MCF 10A (cell line): ENCODE data around the gene PGAM2. TPM values are rescaled to one million over a fixed set of nuclear protein-coding genes. Genes with fewer than 3 reads are reported as not detected.

Source experiments
- BruUV-seq: library from RNA; stranded (reverse); fragments of 400-500 nt; replicated peaks from 2 replicates; lab custom pipeline; 2021; lab: Mats Ljungman, UMichigan
- CTCF ChIA-PET: fragments of 300-600 bp; sonication (Branson Sonifier 250); formaldehyde crosslinking; extraction: SDS; loops from one replicate; lab custom pipeline; 2021; ENCODE audit warnings: antibody characterized with exemption, inconsistent platforms; lab: Yijun Ruan, JAX
- POLR2A ChIA-PET: fragments of 300-600, 350-650 bp; sonication (Branson Sonifier 250); formaldehyde crosslinking; extraction: SDS; loops from one replicate; lab custom pipeline; 2020; ENCODE audit warnings: antibody characterized with exemption, inconsistent platforms; lab: Yijun Ruan, JAX
- DNase-seq: peaks from one replicate; pipeline ENCODE4 v3.0.0-alpha.2; 2018; ENCODE audit not compliant: unreplicated experiment
- H3K27ac Mint-ChIP-seq: one replicate; pipeline ENCODE4 v1.8.0; 2022; ENCODE audit warnings: mild to moderate bottlenecking, low read depth, mixed read lengths; ENCODE audit not compliant: unreplicated experiment
- H3K27me3 Mint-ChIP-seq: one replicate; pipeline ENCODE4 v1.8.0; 2022; ENCODE audit warnings: mixed read lengths; ENCODE audit not compliant: insufficient read depth, unreplicated experiment
- H3K36me3 Mint-ChIP-seq: one replicate; pipeline ENCODE4 v1.8.0; 2022; ENCODE audit warnings: mild to moderate bottlenecking, moderate library complexity, mixed read lengths; ENCODE audit not compliant: insufficient read depth, unreplicated experiment
- H3K4me1 Mint-ChIP-seq: one replicate; pipeline ENCODE4 v1.8.0; 2022; ENCODE audit warnings: mixed read lengths; ENCODE audit not compliant: insufficient read depth, unreplicated experiment
- H3K4me3 Mint-ChIP-seq: one replicate; pipeline ENCODE4 v1.8.0; 2022; ENCODE audit warnings: mild to moderate bottlenecking, moderate library complexity, mixed read lengths; ENCODE audit not compliant: unreplicated experiment
- H3K9me3 Mint-ChIP-seq: one replicate; pipeline ENCODE4 v1.8.0; 2022; ENCODE audit warnings: mixed read lengths; ENCODE audit not compliant: unreplicated experiment
- CTCF ChIP-seq: fragments of 200-600 bp; IDR thresholded peaks from one replicate; pipeline ENCODE4 v1.8.0; 2022; ENCODE audit warnings: antibody characterized with exemption, mild to moderate bottlenecking; ENCODE audit not compliant: unreplicated experiment
- intact Hi-C: fragments of 100-400 bp; cut with micrococcal nuclease; formaldehyde crosslinking; loops from 2 replicates; pipeline ENCODE4 v1.14.1; 2022
- total RNA-seq: library from RNA; stranded (reverse); gene quantifications from 2 replicates; pipeline ENCODE4 v1.2.3, GENCODE V29; 2022

PGAM2 gene
- total RNA-seq, 1 experiment from 2014 or later: not detected

GRCh38 chr7:44097064-44097932, 31.9 kb upstream of the PGAM2 start:
- Mint-ChIP-seq H3K27ac (no peak overlapping the region), H3K9me3 (no peaks in the 10 kb centered on the region), H3K4me1 (peaks cover 9% of the 10 kb centered on the region), H3K36me3 (peaks cover 7% of the 10 kb centered on the region), H3K4me3 (no peak overlapping the region), H3K27me3 (no peaks in the 10 kb centered on the region)
- intact Hi-C loops: no loop called here
- BruUV-seq: no TSS peak
- ChIA-PET CTCF (interaction anchor here (0.6 kb wide), 1 partner anchor 146 kb away, joined by 3 read pairs; no protein-coding TSS in a partner anchor), POLR2A (interaction anchor here (1.7 kb wide), 1 partner anchor 26 kb away, joined by 5 read pairs; the partner anchor contains the start of gene POLD2)
- DNase-seq: no peak
- TF ChIP-seq CTCF: no peak

GRCh38 chr7:44096326-44096881, 31.0 kb upstream of the PGAM2 start:
- no peak overlapping the region for H3K27ac Mint-ChIP-seq
- H3K9me3 Mint-ChIP-seq: no peaks in the 10 kb centered on the region
- intact Hi-C loops: no loop called here
- no peak for DNase-seq
- TF ChIP-seq CTCF: no peak
- H3K4me1 Mint-ChIP-seq: peaks cover 6% of the 10 kb centered on the region
- CTCF ChIA-PET: interaction anchor here (0.6 kb wide), 1 partner anchor 147 kb away, joined by 3 read pairs; no protein-coding TSS in a partner anchor
- H3K4me3 Mint-ChIP-seq: no peak overlapping the region
- peaks cover 7% of the 10 kb centered on the region for H3K36me3 Mint-ChIP-seq
- no TSS peak for BruUV-seq
- no peaks in the 10 kb centered on the region for H3K27me3 Mint-ChIP-seq
- POLR2A ChIA-PET: interaction anchor here (1.7 kb wide), 1 partner anchor 27 kb away, joined by 5 read pairs; the partner anchor contains the start of gene POLD2

- peaks cover 6% of the 10 kb centered on the region for H3K4me1 Mint-ChIP-seq
- CTCF ChIA-PET: no interaction called here
- no peak overlapping the region for H3K4me3 Mint-ChIP-seq
- intact Hi-C loops: no loop called here
- no peak for TF ChIP-seq CTCF
- no peaks in the 10 kb centered on the region for H3K27me3 Mint-ChIP-seq
- POLR2A ChIA-PET: no interaction called here
- no peaks in the 10 kb centered on the region for H3K9me3 Mint-ChIP-seq
- H3K27ac Mint-ChIP-seq: no peak overlapping the region
- no TSS peak for BruUV-seq
- no peak for DNase-seq
- H3K36me3 Mint-ChIP-seq: peaks cover 7% of the 10 kb centered on the region
These were observed 30.4 kb upstream of the PGAM2 start for GRCh38 chr7:44095781-44096180.

GRCh38 chr7:44094883-44095592, 29.7 kb upstream of the PGAM2 start:
- no peak for TF ChIP-seq CTCF
- DNase-seq: no peak
- no TSS peak for BruUV-seq
- intact Hi-C loops: no loop called here
- Mint-ChIP-seq H3K9me3 (no peaks in the 10 kb centered on the region), H3K4me3 (no peak overlapping the region), H3K27ac (no peak overlapping the region), H3K36me3 (peaks cover 7% of the 10 kb centered on the region), H3K27me3 (no peaks in the 10 kb centered on the region), H3K4me1 (peaks cover under 1% of the 10 kb centered on the region)
- CTCF ChIA-PET: no interaction called here
- POLR2A ChIA-PET: interaction anchor here (0.6 kb wide), 1 partner anchor 42 kb away, joined by 4 read pairs; no protein-coding TSS in a partner anchor
